ENCODE measurements around the gene RAB7B.

- TF ChIP-seq, protein P1, sequence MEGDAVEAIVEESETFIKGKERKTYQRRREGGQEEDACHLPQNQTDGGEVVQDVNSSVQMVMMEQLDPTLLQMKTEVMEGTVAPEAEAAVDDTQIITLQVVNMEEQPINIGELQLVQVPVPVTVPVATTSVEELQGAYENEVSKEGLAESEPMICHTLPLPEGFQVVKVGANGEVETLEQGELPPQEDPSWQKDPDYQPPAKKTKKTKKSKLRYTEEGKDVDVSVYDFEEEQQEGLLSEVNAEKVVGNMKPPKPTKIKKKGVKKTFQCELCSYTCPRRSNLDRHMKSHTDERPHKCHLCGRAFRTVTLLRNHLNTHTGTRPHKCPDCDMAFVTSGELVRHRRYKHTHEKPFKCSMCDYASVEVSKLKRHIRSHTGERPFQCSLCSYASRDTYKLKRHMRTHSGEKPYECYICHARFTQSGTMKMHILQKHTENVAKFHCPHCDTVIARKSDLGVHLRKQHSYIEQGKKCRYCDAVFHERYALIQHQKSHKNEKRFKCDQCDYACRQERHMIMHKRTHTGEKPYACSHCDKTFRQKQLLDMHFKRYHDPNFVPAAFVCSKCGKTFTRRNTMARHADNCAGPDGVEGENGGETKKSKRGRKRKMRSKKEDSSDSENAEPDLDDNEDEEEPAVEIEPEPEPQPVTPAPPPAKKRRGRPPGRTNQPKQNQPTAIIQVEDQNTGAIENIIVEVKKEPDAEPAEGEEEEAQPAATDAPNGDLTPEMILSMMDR (IDR thresholded peaks at IDR 0.05; ENCODE audit: low read depth, low read length): no peak
- no peak for TF ChIP-seq POLR2A (IDR thresholded peaks at IDR 0.05; ENCODE audit: extremely low read depth, insufficient read length)
- no peak for TF ChIP-seq MYC (IDR thresholded peaks at IDR 0.05; ENCODE audit: low read depth, low read length)
These were observed 46.9 kb upstream of the RAB7B start for GRCh38 chr1:206049919-206050600.

All from NB4 (cell line).